Tibial nerve (tissue), 4 donors: ENCODE data around the gene FBXO15. TPM values are rescaled to one million over a fixed set of nuclear protein-coding genes. Genes with fewer than 3 reads are reported as not detected.

Experiments used
- DNase-seq, 2 donors: peaks; one replicate each; pipeline ENCODE4 v3.0.0-alpha.2; 2019; ENCODE audit warnings: low spot score in 2 of 2
- H3K27ac ChIP-seq, 4 donors: fragments of 200-600 bp; sonication (generic) in 3 of 4; one replicate each; pipeline ENCODE4 v1.5.1; 2017 to 2019; ENCODE audit warnings: mild to moderate bottlenecking in 1 of 4
- H3K27me3 ChIP-seq, 2 donors: fragments of 200-600 bp; sonication (generic) in 1 of 2; one replicate each; pipeline versions ENCODE4 v1.5.1 to v1.6.0; 2017 to 2019
- H3K36me3 ChIP-seq, 3 donors: fragments of 200-600 bp; sonication (generic); one replicate each; pipeline ENCODE4 v1.5.1; 2018 to 2019
- H3K4me1 ChIP-seq, 4 donors: fragments of 200-600 bp; sonication (generic) in 3 of 4; one replicate each; pipeline ENCODE4 v1.5.1; 2017 to 2019
- H3K4me3 ChIP-seq, 4 donors: fragments of 200-600 bp; sonication (generic) in 3 of 4; one replicate each; pipeline ENCODE4 v1.5.1; 2017 to 2019; ENCODE audit warnings: mild to moderate bottlenecking in 1 of 4, moderate library complexity in 1 of 4
- H3K9me3 ChIP-seq, 4 donors: fragments of 200-600 bp; sonication (generic) in 3 of 4; one replicate each; pipeline ENCODE4 v1.5.1; 2017 to 2019
- CTCF ChIP-seq, 5 experiments: fragments of 200-600 bp in 3 of 5; fragments of 450-650 bp in 2 of 5; sonication (generic) in 3 of 5; IDR thresholded peaks; one replicate each; pipeline ENCODE4 v1.5.1; 2016 to 2019; ENCODE audit warnings: antibody characterized with exemption in 5 of 5, mild to moderate bottlenecking in 3 of 5, moderate library complexity in 2 of 5
- EP300 ChIP-seq, 2 donors: sonication (generic); formaldehyde crosslinking; IDR thresholded peaks; one replicate each; pipeline ENCODE4 v1.6.1; 2017; ENCODE audit warnings: antibody characterized with exemption in 2 of 2, mild to moderate bottlenecking in 1 of 2
- POLR2A ChIP-seq, 2 donors: fragments of 450-650 bp; IDR thresholded peaks; one replicate each; pipeline ENCODE4 v1.6.1; 2017; ENCODE audit warnings: antibody characterized with exemption in 2 of 2, mild to moderate bottlenecking in 2 of 2, moderate library complexity in 2 of 2
- WGBS, 2 donors: methylation state at CpG; one replicate each; pipeline ENCODE4 v1.1.5; 2018; 5-methylcytosine and 5-hydroxymethylcytosine counted together
- total RNA-seq, 4 donors: library from RNA; depleted of rRNA; stranded (reverse); fragments of >200 nt; gene quantifications; one replicate each; pipeline ENCODE4 v1.1.0, GENCODE V29; 2016

FBXO15 gene
- total RNA-seq, 4 donors from 2014 or later = 1.0 to 4.4 (median 1.4) TPM

DNA sequence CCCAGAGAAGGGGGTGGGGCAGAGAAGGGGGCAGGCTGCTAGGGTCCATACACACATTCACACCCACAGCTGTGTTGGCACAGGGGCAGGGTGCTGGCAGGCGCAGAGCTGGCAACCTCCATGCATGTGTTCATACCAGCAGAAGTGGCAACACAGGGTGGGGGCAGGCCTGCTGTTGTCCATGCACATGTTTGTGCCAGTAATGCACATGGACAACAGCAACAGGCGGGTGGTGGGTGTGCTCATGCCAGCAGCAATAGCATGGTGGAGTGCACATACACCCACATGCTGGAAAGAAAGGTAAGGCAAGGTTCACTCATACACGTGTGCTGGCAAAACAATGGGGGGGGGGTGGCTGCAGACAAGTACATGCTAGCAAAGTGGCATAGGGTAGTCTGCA is 54.7 kb downstream of the FBXO15 start:
- peaks cover 0 to 41% (median 2%) of the 10 kb centered on the region in 4 donors for H3K9me3 ChIP-seq
- no peak overlapping the region for H3K27ac ChIP-seq
- no peaks in the 10 kb centered on the region for H3K27me3 ChIP-seq
- H3K36me3 ChIP-seq = peaks cover 0 to 11% (median 0%) of the 10 kb centered on the region in 3 donors
- TF ChIP-seq CTCF (IDR thresholded peaks at IDR 0.05) = no peak
- no peak for TF ChIP-seq POLR2A (IDR thresholded peaks at IDR 0.05)
- no peak for TF ChIP-seq EP300 (IDR thresholded peaks at IDR 0.05)
- WGBS, 2 donors = 86 to 98% methylated on average over 3 of the region's 3 CpGs
- DNase-seq = no peak
- H3K4me3 ChIP-seq = no peak overlapping the region
- no peaks in the 10 kb centered on the region for H3K4me1 ChIP-seq

DNA sequence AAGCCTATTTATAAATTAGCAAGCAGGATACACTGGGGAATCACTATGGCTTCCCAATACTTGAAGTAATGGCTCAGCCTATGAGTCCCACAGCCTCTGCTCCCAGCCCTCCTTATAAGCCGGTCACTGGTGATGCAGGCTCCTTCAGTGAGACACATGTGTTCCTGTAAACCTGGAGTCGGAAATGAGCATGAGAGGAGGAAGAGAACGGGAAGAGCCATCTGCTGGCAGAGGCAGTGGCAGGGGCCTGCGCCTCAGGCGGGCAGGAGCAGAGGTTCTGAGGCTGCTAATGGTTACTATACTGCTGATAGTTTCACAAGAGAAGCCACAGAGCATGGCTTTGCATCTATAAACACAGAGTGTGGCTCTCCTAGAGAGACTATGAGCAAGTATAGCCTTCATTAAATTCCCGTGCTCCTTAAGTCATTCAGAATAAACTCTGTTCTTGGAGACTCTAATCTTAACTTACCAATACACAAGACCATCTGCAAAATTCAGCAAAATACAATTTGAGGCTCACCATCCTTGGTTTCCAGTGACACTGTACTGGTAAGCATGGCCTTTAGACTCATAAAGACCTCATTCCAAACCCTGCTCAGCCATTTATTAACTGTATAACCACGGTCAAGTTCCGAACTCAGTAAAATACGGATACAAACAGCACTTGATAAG is 63.3 kb downstream of the FBXO15 start:
- H3K9me3 ChIP-seq = peaks cover 0 to 14% (median 0%) of the 10 kb centered on the region in 4 donors
- H3K4me3 ChIP-seq = no peak overlapping the region
- no peak for DNase-seq
- no peak overlapping the region for H3K27ac ChIP-seq
- no peak for TF ChIP-seq POLR2A (IDR thresholded peaks at IDR 0.05)
- no peak for TF ChIP-seq EP300 (IDR thresholded peaks at IDR 0.05)
- TF ChIP-seq CTCF (IDR thresholded peaks at IDR 0.05) = no peak
- no peaks in the 10 kb centered on the region for H3K36me3 ChIP-seq
- H3K27me3 ChIP-seq = no peaks in the 10 kb centered on the region
- H3K4me1 ChIP-seq = peaks cover 0 to 9% (median 0%) of the 10 kb centered on the region in 4 donors
- 83 to 92% methylated on average over 9 of the region's 9 CpGs for WGBS, 2 donors

- WGBS, 2 donors = 23 to 51% methylated on average over 3 of the region's 3 CpGs
- no peak for DNase-seq
- no peak overlapping the region for H3K4me3 ChIP-seq
- H3K27me3 ChIP-seq = no peaks in the 10 kb centered on the region
- no peak for TF ChIP-seq POLR2A (IDR thresholded peaks at IDR 0.05)
- TF ChIP-seq CTCF (IDR thresholded peaks at IDR 0.05) = no peak
- no peak for TF ChIP-seq EP300 (IDR thresholded peaks at IDR 0.05)
- peaks cover 0 to 7% (median 0%) of the 10 kb centered on the region in 4 donors for H3K9me3 ChIP-seq
- no peak overlapping the region for H3K27ac ChIP-seq
- peaks cover 0 to 9% (median 0%) of the 10 kb centered on the region in 4 donors for H3K4me1 ChIP-seq
- no peaks in the 10 kb centered on the region for H3K36me3 ChIP-seq
Measured at GRCh38 chr18:74083557-74083952, 64.1 kb downstream of the FBXO15 start.

DNA sequence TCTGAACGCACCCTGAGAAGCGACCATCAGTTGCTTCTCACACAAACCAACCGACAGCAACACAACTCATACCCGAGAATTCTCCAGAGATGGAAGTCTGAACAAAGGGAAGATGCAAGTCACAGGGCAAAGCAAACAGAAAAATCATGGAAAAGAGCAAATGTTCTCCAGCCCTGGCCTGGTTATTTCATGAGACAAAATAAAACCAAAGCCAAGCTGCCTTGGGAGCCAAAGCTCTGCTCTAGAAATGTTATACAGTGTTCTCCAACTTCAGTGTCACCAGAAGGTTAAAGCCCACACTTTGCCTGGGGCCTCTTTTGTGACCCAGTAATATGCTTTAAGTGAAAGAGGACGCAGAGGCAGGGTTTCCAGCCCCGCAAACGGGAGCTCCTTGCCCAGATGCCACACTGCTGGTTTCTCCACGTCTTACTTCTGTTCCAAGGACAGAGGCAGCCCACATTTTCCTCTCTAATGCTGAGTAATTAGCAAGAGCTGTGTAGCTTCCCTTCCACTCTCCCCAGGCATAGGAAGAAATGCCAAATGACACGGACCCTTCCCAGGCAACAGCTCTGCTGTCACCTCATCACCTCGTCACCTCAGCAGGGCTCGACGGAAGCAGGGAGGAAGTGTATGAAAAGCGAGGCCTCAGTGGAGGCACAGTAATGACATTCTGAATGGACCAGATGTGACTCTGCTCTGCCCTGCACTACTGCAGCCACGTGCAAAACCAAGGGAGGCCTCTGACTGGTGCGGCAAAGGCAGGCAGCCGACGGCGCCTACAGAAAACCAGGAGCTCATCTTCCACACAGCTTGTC is 64.7 kb downstream of the FBXO15 start:
- Histone ChIP-seq H3K36me3 (no peaks in the 10 kb centered on the region), H3K4me1 (peaks cover 0 to 9% (median 0%) of the 10 kb centered on the region in 4 donors), H3K9me3 (peaks cover 0 to under 1% (median 0%) of the 10 kb centered on the region in 4 donors), H3K4me3 (no peak overlapping the region), H3K27me3 (no peaks in the 10 kb centered on the region), H3K27ac (no peak overlapping the region)
- DNase-seq = no peak
- 42 to 55% methylated on average over 14 to 17 of the region's 18 CpGs for WGBS, 2 donors
- TF ChIP-seq EP300 (IDR thresholded peaks at IDR 0.05) (no peak), POLR2A (IDR thresholded peaks at IDR 0.05) (no peak), CTCF (IDR thresholded peaks at IDR 0.05) (no peak)
